T-helper 1 cell treated with Interleukin-12 subunit alpha and Interleukin-12 subunit beta and Interleukin-4 antibody, amounts not matched to agents 30 μg/mL and 1 μg/mL, for 36 hours (primary cell): ENCODE data around the gene MEGF6.
"Not testable (repeated sequence)": the region's sequence is repeated elsewhere in the genome, so short reads cannot be mapped to it uniquely, and the experiment has no call there.

Source experiments
- H3K27ac Mint-ChIP-seq: one replicate; pipeline ENCODE4 v1.8.0; 2021; ENCODE audit warnings: mild to moderate bottlenecking, mixed read lengths
- H3K27me3 Mint-ChIP-seq: one replicate; pipeline ENCODE4 v1.8.0; 2021; ENCODE audit warnings: low read depth, mixed read lengths
- H3K36me3 Mint-ChIP-seq: one replicate; pipeline ENCODE4 v1.8.0; 2021; ENCODE audit warnings: low read depth, mixed read lengths
- H3K4me1 Mint-ChIP-seq: one replicate; pipeline ENCODE4 v1.8.0; 2021; ENCODE audit warnings: low read depth, mixed read lengths
- H3K4me3 Mint-ChIP-seq: one replicate; pipeline ENCODE4 v1.8.0; 2021; ENCODE audit warnings: mild to moderate bottlenecking, moderate library complexity, mixed read lengths
- H3K9me3 Mint-ChIP-seq: one replicate; pipeline ENCODE4 v1.8.0; 2021; ENCODE audit warnings: mixed read lengths

MEGF6 gene

DNA sequence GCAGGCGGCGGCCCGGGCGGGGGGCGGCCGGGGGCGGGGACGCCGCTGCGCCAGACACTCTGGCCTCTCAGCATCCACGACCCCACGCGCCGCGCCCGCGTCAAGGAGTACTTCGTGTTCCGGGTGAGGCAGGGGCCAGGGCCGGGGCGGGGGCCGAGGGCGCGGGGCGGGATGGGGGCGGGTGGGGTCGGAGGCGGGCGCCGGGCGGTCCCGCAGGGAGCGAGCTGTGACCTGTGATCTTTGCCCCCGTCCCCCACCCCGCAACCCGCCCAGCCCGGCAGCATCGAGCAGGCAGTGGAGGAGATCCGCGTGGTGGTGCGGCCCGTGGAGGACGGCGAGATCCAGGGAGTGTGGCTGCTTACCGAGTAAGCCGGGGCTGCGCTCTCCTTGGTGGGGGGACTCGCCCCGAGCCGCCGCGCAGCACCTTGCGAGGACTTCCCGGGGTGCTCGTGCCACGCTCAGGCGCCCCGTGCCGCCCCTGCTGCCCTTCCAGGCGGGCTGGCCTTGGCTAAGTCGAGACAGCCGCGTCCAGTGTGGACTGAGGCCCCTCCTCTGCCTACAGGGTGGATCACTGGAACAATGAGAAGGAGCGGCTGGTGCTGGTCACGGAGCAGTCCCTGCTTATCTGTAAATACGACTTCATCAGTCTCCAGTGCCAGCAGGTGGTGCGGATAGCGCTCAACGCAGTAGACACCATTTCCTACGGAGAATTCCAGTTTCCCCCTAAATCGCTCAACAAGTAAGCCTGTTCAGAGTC is 14.0 kb upstream of the MEGF6 start:
- Mint-ChIP-seq H3K36me3 (peaks cover 11% of the 10 kb centered on the region), H3K4me1 (peaks cover 24% of the 10 kb centered on the region), H3K4me3 (peak overlapping the region; percentile 97), H3K9me3 (no peaks in the 10 kb centered on the region), H3K27me3 (peaks cover 12% of the 10 kb centered on the region), H3K27ac (peak overlapping the region; percentile 93)

DNA sequence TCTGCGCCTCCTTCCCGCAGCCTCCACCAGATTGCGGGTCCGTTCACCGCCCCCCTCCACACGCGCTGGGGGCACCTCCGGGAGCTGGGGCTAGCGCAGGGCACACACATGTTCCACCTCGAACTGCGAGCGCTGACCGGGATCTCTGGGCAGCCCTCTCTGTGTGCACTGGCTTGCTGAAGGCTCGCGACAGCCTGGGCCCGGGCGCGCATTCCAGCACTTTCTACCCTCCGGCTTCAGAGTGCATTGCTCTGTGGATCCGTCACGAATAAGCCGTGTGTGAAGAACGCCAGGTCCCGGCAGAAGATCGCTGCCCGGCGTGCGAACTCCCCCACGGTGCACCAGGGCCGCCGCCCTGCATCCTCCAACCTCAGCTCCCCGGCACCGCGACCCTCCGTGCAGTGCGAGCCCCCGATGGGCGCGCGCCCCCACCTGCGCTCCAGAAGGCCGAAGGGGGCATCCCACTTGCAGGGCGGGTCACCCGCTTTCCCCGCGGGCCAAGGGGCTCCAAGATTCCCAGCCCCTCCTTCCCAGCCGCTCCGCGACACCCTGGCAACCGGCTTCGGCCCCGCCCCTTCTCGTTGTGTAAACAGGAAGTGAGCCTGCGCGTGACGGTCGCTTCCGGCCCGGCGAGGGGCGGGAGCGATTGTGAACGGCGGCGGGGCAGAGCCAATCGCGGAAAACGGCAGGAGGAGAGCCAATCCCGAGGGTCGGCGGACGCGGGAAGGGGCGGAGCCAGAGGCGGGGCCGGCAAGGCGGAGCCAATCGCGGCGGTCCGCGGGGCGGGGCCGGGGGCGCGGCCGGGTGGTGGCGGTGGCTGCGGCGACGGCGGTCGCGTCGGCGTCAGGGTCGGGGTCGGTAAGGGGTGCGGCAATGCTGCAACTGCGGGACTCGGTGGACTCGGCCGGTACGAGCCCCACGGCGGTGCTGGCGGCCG is 13.2 kb upstream of the MEGF6 start, which contains the start of gene TPRG1L:
Gene TPRG1L (plus strand): TSS at position 816 of the 937 bp plus-strand sequence. CDS start 58 bp downstream, at position 874.
- Mint-ChIP-seq H3K4me3 (peak within 1 kb of the TSS; percentile 97), H3K4me1 (peaks cover 26% of the 10 kb centered on the region), H3K27ac (peak within 1 kb of the TSS; percentile 93), H3K9me3 (no peaks in the 10 kb centered on the region), H3K27me3 (peaks cover 12% of the 10 kb centered on the region), H3K36me3 (peaks cover 11% of the 10 kb centered on the region)

DNA sequence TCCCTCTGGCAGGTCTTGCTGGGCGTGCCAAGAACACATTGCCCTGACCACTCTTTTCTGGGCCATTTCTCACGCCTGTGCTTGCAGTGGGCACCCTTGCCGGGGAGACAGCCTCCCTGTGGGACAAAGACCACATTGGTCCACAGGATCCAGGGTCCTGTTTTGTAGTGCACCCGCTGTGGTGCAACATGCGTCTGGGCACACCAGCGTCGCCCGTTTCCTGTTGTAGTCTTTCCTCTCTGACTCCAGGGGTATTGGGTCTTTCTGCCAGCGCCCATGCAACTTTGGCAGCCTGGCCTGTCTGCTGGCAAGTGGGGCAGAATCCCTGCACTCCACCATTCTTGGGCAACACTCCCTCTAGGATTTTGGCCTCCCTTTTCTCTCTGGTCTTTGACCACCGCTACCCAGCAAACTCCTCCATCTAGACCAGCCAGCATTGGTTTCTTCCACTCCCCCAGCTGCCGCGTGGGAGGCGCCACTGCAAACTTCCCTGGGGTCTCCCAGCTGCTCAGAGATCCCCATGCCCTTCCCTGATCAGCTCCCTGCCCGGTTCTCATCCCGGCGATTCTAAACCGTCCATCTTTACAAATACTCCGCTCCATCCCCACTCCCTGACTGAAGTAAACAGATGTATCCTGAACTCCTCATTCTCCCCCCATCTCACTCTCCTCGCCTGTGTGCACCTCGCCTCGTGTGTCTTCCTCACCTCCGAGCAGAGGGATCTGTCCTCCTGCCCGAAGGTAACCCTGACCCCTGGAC is 12.3 kb upstream of the MEGF6 start:
- H3K9me3 Mint-ChIP-seq = no peaks in the 10 kb centered on the region
- H3K27ac Mint-ChIP-seq = peak overlapping the region; percentile 73
- H3K36me3 Mint-ChIP-seq = peaks cover 6% of the 10 kb centered on the region
- peaks cover 12% of the 10 kb centered on the region for H3K27me3 Mint-ChIP-seq
- H3K4me3 Mint-ChIP-seq = peak overlapping the region; percentile 97
- H3K4me1 Mint-ChIP-seq = peaks cover 26% of the 10 kb centered on the region

DNA sequence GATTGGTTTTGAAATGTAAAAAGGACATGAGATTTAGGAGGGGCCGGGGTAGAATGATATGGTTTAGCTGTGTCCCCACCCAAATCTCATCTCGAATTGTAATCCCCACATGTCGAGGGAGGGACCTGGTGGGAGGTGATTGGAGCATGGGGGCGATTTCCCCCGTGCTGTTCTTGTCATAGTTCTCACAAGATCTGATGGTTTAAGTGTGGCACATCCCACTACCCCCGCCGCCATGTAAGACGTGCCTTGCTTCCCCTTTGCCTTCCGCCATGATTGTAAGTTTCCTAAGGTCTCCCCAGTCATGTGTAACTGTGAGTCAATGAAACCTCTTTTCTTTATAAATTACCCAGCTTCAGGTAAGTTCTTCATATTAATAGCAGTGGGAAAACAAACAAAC is 10.8 kb upstream of the MEGF6 start:
- H3K27me3 Mint-ChIP-seq = peaks cover 12% of the 10 kb centered on the region
- H3K9me3 Mint-ChIP-seq, H3K36me3 Mint-ChIP-seq, H3K27ac Mint-ChIP-seq, H3K4me3 Mint-ChIP-seq: not testable (repeated sequence)
- peaks cover 26% of the 10 kb centered on the region for H3K4me1 Mint-ChIP-seq

DNA sequence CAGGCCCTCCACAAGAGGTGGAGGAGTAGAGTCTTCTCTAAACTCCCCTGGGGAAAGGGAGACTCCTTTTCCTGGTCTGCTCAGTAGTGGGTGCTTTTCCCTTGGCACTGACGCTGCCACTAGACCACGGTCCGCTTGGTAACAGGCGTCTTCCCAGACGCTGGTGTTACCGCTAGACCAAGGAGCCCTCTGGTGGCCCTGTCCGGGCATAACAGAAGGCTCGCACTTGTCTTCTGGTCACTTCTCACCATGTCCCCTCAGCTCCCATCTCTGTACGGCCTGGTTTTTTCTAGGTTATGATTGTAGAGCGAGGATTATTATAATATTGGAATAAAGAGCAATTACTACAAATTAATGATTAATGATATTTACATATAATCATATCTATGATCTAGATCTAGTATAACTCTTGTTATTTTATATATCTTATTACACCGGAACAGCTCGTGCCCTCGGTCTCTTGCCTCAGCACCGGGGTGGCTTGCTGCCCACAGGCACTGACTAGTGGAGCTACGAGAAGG is 9.9 kb upstream of the MEGF6 start:
- not testable (repeated sequence) for H3K9me3 Mint-ChIP-seq, H3K4me3 Mint-ChIP-seq, H3K36me3 Mint-ChIP-seq, H3K27ac Mint-ChIP-seq
- peaks cover 12% of the 10 kb centered on the region for H3K27me3 Mint-ChIP-seq
- peaks cover 25% of the 10 kb centered on the region for H3K4me1 Mint-ChIP-seq

DNA sequence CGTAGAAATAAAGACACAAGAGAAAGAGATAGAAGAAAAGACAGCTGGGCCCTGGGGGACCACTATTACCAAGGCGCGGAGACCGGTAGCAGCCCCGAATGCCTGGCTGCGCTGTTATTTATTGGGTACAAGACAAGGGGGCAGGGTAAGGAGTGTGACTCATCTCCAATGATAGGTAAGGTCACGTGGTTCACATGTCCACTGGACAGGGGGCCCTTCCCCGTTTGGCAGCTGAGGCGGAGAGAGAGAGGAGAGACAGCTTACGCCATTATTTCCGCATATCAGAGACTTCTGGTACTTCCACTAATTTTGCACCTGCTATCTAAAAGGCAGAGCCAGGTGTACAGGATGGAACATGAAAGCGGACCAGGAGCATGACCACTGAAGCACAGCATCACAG is 9.4 kb upstream of the MEGF6 start:
- H3K36me3 Mint-ChIP-seq = no peaks in the 10 kb centered on the region
- H3K27me3 Mint-ChIP-seq = peaks cover 12% of the 10 kb centered on the region
- H3K4me3 Mint-ChIP-seq = no peak overlapping the region
- H3K27ac Mint-ChIP-seq = no peak overlapping the region
- peaks cover 23% of the 10 kb centered on the region for H3K4me1 Mint-ChIP-seq
- H3K9me3 Mint-ChIP-seq = no peaks in the 10 kb centered on the region

DNA sequence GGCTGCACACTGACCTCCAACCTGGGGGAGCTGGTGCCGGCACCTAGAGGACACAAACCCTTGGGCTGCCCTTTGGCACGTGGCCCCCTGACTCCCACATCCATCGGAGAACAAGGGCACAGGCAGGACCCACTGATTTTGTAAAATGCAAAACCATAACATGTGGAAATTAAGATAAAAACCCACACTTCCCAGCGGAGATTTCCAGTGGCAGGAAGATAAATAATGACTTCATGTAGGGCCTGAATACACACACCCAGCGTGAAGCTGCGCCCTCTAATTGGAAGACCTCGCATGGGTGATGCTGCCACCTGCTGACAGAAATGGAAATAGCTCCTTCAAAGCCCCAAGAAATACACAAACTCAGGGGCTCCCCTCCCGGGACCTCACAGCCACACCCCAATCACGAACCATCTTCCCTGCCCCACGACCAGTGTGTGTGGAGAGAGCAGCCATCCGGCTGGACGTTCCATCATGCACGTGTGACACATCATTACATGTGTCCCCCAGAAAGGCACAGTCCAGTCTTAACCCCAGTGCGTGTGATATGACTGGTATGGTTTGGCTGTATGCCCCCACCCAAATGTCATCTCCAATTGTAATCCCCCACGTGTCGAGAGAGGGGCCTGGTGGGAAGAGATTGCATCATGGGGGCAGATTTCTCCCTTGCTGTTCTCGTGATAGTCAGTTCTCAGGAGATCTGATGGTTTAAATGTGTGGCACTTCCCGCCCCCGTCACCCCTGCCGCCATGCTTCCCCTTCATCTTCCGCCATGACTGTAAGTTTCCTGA is 7.8 kb upstream of the MEGF6 start:
- no peak overlapping the region for H3K27ac Mint-ChIP-seq
- no peak overlapping the region for H3K4me3 Mint-ChIP-seq
- no peaks in the 10 kb centered on the region for H3K9me3 Mint-ChIP-seq
- peaks cover 20% of the 10 kb centered on the region for H3K4me1 Mint-ChIP-seq
- peaks cover 19% of the 10 kb centered on the region for H3K27me3 Mint-ChIP-seq
- no peaks in the 10 kb centered on the region for H3K36me3 Mint-ChIP-seq

DNA sequence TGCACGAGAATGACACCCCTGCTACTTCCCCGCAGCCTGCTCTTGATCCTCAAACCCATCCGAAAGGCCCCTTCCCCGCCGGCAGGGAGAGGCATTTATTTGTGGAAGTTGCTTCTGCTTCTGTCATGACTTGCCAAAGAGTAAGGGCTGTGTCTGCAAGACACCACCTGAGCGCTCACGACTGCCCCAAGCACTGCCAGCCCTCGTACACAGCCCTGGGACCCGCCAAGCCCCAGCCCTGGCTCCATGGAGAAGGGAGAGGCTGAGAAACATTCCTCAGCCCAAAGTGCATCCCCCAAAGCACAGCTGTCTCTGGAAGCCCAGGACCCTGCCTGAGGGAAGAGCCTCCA is 7.2 kb upstream of the MEGF6 start:
- H3K27ac Mint-ChIP-seq = no peak overlapping the region

DNA sequence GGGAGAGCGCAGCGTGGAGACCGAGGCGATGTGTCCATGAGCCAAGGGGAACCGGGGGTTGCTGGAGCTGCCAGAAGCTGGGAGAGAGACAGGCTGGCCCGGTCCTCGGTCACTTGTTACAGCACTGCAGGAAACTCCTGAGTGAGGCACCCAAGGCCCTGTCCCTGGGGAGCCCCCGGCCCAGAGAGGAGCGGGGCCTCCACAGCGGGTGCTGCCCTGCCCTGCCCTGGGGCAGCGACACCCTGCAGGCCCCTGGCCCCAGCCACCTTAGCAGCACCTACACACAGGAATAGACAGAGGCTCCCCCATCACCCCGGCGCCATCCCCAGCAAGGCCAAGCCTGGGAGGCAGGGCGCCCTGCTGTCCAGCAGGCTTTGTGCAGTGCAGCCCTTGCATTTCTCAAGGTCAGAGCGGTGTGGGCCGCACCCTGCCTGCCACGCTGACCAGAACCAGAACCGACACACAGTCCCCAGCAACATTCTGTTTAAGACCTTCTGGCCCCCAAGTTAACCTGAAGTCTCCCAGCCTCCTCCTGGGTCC is 6.6 kb upstream of the MEGF6 start:
- no peak overlapping the region for H3K4me3 Mint-ChIP-seq
- no peaks in the 10 kb centered on the region for H3K9me3 Mint-ChIP-seq
- no peaks in the 10 kb centered on the region for H3K36me3 Mint-ChIP-seq
- peaks cover 8% of the 10 kb centered on the region for H3K4me1 Mint-ChIP-seq
- H3K27me3 Mint-ChIP-seq = peaks cover 15% of the 10 kb centered on the region
- no peak overlapping the region for H3K27ac Mint-ChIP-seq

More for the DNA sequence above, 7.2 kb upstream of the MEGF6 start:
- Mint-ChIP-seq H3K36me3 (no peaks in the 10 kb centered on the region), H3K4me1 (peaks cover 15% of the 10 kb centered on the region), H3K9me3 (no peaks in the 10 kb centered on the region), H3K27me3 (peaks cover 17% of the 10 kb centered on the region), H3K4me3 (no peak overlapping the region)

DNA sequence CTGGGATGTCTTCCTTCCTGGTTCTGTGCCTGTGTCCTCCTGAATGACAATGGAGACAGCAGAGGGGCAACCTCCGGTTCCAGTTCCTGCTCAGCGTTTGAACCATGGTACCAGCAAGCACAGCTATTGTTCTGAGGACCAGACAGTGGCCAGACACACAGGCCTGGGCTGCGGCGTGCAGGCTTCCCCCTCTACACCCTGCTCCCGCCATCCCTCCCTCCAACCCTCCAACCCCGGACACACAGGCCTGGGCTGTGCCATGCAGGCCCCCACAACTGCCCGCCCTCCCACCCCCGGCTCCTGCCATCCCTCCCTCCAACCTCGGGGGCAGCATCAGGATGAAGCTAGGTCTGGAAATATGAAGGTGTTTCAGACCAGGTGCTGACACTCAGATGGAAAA is 5.6 kb upstream of the MEGF6 start:
- no peaks in the 10 kb centered on the region for H3K9me3 Mint-ChIP-seq
- H3K36me3 Mint-ChIP-seq = no peaks in the 10 kb centered on the region
- H3K27ac Mint-ChIP-seq = no peak overlapping the region
- peaks cover 20% of the 10 kb centered on the region for H3K27me3 Mint-ChIP-seq
- H3K4me3 Mint-ChIP-seq = no peak overlapping the region
- peaks cover 6% of the 10 kb centered on the region for H3K4me1 Mint-ChIP-seq

DNA sequence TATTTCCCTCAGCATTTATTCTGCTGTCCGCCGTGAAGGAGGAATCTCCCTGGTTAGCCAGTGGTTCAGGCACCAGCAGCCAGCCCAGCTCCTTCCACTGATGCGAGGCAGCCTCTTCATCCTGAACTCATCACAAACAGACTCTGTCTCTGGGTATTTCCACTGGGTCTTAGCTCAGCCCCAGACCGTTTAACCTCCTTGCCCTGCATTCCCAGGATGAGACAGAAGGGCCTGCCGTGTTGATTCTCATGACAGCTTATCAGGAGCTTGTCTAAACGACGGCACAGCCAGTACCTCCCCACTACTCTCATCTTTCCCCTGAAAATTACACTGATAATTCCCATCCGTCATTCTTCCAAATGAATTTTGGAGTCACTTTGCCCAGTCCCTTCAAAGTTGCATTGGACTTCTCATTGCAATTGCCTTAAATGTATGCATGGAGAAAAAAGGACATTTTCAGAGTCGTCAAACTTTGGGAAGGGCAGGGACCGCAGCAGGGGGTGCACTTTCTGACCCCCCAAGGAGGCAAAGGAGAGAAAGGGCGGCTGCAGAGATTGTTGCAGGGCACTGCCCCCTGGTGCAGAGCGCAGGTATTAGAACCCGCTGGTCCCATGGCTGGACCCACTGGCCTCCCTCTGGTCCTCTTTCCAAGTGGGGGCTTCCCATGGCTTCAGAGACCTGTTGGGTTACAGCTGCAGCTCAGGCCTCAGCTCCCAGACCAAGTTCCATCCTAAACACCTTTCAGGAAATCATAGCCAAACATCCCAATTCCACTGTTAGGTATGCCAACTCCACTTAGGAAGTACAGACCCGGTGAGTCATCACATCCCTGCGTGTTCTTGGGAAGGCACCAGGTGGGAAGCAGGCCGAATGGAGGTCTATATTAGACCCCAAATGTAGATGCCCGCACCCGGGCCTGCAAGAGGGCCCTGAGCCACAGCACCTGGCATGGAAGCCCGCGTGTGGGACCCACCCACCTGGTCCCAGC is 3.7 kb upstream of the MEGF6 start:
- Mint-ChIP-seq H3K27ac (no peak overlapping the region), H3K27me3 (peaks cover 28% of the 10 kb centered on the region), H3K9me3 (no peaks in the 10 kb centered on the region), H3K4me1 (peaks cover 2% of the 10 kb centered on the region), H3K36me3 (no peaks in the 10 kb centered on the region), H3K4me3 (no peak overlapping the region)

DNA sequence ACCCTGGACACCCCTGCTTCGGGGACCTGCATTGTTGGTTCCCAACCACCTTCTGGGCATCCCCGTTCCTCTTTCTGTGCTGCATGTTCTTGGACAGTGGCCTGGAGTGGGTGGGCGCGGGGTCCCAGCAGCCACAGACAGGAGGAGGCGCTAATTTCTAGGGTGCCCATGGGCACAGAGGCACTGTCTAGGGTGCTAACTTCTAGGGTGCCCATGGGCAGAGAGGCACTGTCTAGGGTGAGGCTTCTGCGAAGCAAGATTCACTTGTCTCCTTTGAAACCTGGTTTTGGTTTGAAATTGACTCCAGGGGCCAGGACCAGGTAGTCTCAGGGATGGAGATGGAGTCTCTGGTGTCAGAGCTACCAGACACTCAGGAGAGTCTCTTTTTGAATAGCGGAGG is 815 bp upstream of the MEGF6 start:
- Mint-ChIP-seq H3K36me3 (no peaks in the 10 kb centered on the region), H3K27me3 (peaks cover 32% of the 10 kb centered on the region), H3K4me1 (no peaks in the 10 kb centered on the region), H3K9me3 (no peaks in the 10 kb centered on the region), H3K4me3 (no peak overlapping the region), H3K27ac (no peak overlapping the region)
